ENCODE results near the gene TSPEAR. TPM values are rescaled to one million over a fixed set of nuclear protein-coding genes. Genes with fewer than 3 reads are reported as not detected.

The TSPEAR gene
- not detected for total RNA-seq
- under 1 TPM in 1 of 2 donors, not detected in 1; 0.07 TPM for polyA plus RNA-seq

DNA sequence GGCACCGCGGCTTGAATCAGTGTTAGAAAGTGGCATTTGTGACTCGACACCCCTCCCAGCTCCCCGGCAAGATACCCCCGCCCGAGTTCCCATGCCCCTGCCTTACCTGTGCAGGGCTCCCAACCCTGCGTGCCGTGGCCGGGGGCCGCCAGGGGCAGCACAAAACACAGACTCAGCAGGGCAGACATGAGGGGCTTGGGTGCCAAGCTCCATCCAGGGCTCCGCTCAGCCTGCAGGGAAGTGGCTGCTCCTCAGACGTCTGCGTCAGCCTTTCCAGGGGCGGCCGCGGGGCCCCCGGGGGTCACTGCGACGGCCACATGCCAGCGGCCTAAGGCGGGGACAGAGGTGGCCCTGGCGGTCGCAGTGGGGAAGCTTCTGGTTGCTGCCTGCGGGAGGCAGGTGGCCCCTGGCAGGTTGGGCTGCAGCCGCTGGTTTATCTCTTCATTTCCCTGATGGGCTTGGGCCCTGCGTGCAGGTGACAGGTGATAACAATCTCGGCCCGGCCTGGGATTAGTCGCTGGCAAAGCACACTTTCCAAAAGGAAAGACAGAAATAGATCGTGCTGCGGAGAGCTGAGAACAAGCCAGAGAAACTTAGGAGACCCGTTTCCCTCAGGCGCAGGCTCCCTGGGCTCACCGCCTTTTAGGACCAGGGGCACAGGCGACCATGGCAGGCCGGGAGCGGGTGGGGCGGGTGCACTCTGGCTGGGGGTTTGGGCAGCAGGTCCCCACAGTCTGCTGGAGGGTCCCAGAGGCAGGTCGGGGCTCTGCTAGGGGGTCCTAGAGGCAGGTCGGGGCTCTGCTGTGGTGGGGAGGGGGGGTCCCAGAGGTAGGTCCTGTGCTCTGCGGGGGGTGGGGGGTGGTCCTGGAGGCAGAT lies at the start of gene TSPEAR:
Gene TSPEAR, minus strand, starts transcription at position 246 of the 876 bp plus-strand sequence. Its CDS starts 58 bp downstream, at position 188.
- H3K4me1 ChIP-seq (ENCODE audit: insufficient read depth, low read length) = peaks cover 39% of the 10 kb centered on the region
- Mint-ChIP-seq H3K27me3 (peaks cover 57 to 63% of the 10 kb centered on the region in 2 donors), H3K4me3 (peak within 1 kb of the TSS in 7 of 8 donors; percentile 72 to 89 (median 81)), H3K27ac (no peak within 1 kb of the TSS), H3K4me1 (peaks cover 22 to 52% (median 37%) of the 10 kb centered on the region in 4 donors), H3K9me3 (peaks cover 0 to 5% (median 2%) of the 10 kb centered on the region in 8 donors), H3K36me3 (no peaks in the 10 kb centered on the region)
- ChIA-PET POLR2A (ENCODE audit: partially characterized antibody) (interaction anchor here (0.7 to 1.2 kb wide), 5 partner anchors 54 to 172 kb away, joined by 3 to 4 read pairs (median 3); partner anchors contain the start of gene KRTAP12-3), CTCF (ENCODE audit: partially characterized antibody) (interaction anchor here (0.7 to 0.8 kb wide), 2 partner anchors 164 to 199 kb away, joined by 3 read pairs; no protein-coding TSS in a partner anchor)
- no peaks in the 10 kb centered on the region for H3K9me3 ChIP-seq (ENCODE audit: control insufficient read depth in 1 of 2, low read length in 2 of 2)
- H3K4me3 ChIP-seq (ENCODE audit: low read length in 2 of 2) = no peak within 1 kb of the TSS
- intact Hi-C loops (cut with micrococcal nuclease) = loop anchor here (1.0 to 2.0 kb wide), 2 partner anchors 12 to 55 kb away; partner anchors contain the start of gene KRTAP12-3
- H3K36me3 ChIP-seq (ENCODE audit: insufficient read depth, low read length) = no peaks in the 10 kb centered on the region
- peaks cover 61% of the 10 kb centered on the region for H3K27me3 ChIP-seq (ENCODE audit: insufficient read depth, low read length)
- H3K27ac ChIP-seq (ENCODE audit: low read depth, low read length) = no peak within 1 kb of the TSS
- peak in 1 of 5 donors; percentile 6 for DNase-seq

DNA sequence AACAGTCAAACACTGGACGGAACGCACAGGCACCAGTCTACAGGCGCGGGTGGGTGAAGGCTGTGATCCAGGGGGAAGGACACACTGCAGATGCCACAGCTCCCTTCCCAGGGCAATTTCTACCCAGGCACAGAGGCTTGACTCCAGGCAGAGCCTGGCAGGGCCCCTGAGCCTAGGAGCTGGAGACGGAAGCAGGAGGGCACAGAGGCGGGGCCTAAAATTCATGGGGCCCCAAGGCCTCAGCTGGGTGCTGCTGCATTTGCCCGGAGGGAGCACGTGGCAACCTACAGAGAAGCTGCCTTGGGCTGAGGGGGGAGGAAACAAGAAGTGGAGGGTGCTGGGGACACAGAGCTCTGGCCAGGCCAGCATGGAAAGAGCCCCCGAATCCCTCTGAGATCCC lies 49.0 kb upstream of the TSPEAR start:
- POLR2A ChIA-PET (ENCODE audit: partially characterized antibody) = no interaction called here
- Mint-ChIP-seq H3K4me3 (no peak overlapping the region), H3K36me3 (peaks cover 0 to 1% of the 10 kb centered on the region in 2 donors), H3K27me3 (no peaks in the 10 kb centered on the region), H3K27ac (peak overlapping the region in 1 of 7 donors; percentile 22), H3K9me3 (peaks cover 0 to 2% (median 0%) of the 10 kb centered on the region in 8 donors), H3K4me1 (peaks cover 5 to 8% (median 6%) of the 10 kb centered on the region in 4 donors)
- no peaks in the 10 kb centered on the region for H3K36me3 ChIP-seq (ENCODE audit: insufficient read depth, low read length)
- intact Hi-C loops (cut with micrococcal nuclease) = no loop called here
- H3K4me1 ChIP-seq (ENCODE audit: insufficient read depth, low read length) = peaks cover 10% of the 10 kb centered on the region
- DNase-seq = no peak
- no peak overlapping the region for H3K27ac ChIP-seq (ENCODE audit: low read depth, low read length)
- CTCF ChIA-PET (ENCODE audit: partially characterized antibody) = interaction anchor here (0.8 to 1.0 kb wide), 2 partner anchors 11 to 250 kb away, joined by 3 read pairs; no protein-coding TSS in a partner anchor
- no peaks in the 10 kb centered on the region for H3K27me3 ChIP-seq (ENCODE audit: insufficient read depth, low read length)
- no peak overlapping the region for H3K4me3 ChIP-seq (ENCODE audit: low read length in 2 of 2)
- no peaks in the 10 kb centered on the region for H3K9me3 ChIP-seq (ENCODE audit: control insufficient read depth in 1 of 2, low read length in 2 of 2)

DNA sequence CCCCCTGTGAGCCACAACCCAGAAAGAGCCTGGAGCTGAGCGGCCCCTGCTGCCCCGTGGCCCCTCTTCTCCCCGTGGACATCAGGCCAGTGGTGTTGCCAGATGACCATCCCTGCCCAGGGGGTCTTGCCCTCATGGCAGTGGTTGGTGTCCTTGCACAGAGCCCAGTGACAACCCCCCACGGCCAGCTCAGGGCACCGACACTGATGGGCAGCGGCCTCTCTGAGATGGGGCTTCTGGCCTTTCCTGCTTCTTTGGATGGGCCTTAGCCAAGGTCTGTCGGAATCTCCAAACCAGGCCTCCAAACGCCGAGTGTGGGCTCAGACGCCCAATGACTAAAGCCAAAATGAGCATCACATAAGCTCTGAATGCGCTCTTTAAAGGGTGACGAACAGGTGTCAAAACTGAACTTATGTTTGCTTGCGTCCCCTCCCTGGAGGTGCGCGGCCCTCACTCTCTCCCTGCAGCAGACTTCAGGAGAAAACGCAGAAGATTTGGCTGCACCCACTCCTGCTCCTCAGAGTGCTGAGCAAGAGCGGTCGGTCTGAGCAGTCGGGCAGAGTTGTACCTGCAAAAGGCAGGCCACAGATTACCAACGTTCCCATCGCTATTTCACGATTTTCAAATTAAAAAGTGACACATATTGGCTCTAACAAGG lies 48.4 kb upstream of the TSPEAR start:
- no peaks in the 10 kb centered on the region for H3K27me3 Mint-ChIP-seq
- H3K27me3 ChIP-seq (ENCODE audit: insufficient read depth, low read length) = no peaks in the 10 kb centered on the region
- no peaks in the 10 kb centered on the region for H3K9me3 ChIP-seq (ENCODE audit: control insufficient read depth in 1 of 2, low read length in 2 of 2)
- H3K4me1 ChIP-seq (ENCODE audit: insufficient read depth, low read length) = peaks cover 3% of the 10 kb centered on the region
- ChIA-PET CTCF (ENCODE audit: partially characterized antibody) (interaction anchor here (1.0 to 1.1 kb wide), 2 partner anchors 12 to 116 kb away, joined by 3 read pairs; no protein-coding TSS in a partner anchor), POLR2A (ENCODE audit: partially characterized antibody) (no interaction called here)
- H3K4me3 ChIP-seq (ENCODE audit: low read length in 2 of 2) = no peak overlapping the region
- intact Hi-C loops (cut with micrococcal nuclease) = no loop called here
- no peak overlapping the region for H3K4me3 Mint-ChIP-seq
- no peak overlapping the region for H3K27ac Mint-ChIP-seq
- peaks cover 0 to 2% (median 0%) of the 10 kb centered on the region in 8 donors for H3K9me3 Mint-ChIP-seq
- no peak for DNase-seq
- H3K27ac ChIP-seq (ENCODE audit: low read depth, low read length) = no peak overlapping the region
- H3K4me1 Mint-ChIP-seq = peaks cover 0 to 5% (median 1%) of the 10 kb centered on the region in 4 donors
- no peaks in the 10 kb centered on the region for H3K36me3 ChIP-seq (ENCODE audit: insufficient read depth, low read length)
- no peaks in the 10 kb centered on the region for H3K36me3 Mint-ChIP-seq

DNA sequence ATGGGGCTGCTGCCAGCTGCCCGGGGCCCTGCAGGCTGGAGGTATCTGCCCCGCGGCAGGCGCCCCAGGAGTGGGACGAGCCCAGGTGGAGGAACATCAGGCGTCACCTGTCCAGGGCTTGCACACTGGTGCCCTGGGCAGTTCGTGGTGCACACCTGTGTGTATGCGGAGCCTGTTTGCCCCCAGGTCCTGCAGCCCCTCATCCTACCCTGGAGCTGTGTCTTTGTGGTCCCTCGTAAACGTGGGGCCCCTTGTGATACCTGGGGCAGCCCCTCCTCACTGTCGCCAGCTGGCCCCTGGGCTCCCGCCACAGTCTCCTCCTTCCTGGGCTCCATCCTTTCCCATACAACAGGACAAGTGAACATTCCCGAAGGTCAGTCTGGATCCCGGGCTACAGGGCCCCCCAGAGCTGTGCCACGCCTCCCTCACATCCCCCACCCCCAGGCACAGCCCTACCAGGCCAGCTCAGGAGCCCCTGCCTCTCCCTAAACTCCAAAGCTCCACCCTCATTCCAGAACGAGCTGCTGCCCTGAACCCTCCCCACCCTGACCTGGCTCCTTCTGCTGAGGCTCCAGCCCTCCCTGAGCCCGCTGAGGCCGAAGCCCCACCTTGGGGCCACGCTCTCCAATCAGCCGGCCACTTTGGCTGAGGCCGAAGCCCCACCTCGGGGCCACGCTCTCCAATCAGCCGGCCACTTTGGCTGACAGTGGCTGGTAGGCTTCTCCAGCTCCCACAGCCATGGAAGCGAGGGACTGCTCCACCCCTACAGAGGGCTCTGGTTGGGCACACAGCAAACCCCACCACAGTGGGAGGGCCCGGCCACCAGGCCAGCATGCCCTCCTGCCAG lies 47.6 kb upstream of the TSPEAR start:
- peaks cover 0 to 2% (median 0%) of the 10 kb centered on the region in 8 donors for H3K9me3 Mint-ChIP-seq
- intact Hi-C loops (cut with micrococcal nuclease) = no loop called here
- H3K27me3 Mint-ChIP-seq = no peaks in the 10 kb centered on the region
- no peak overlapping the region for H3K4me3 Mint-ChIP-seq
- DNase-seq = no peak
- POLR2A ChIA-PET (ENCODE audit: partially characterized antibody) = no interaction called here
- H3K36me3 ChIP-seq (ENCODE audit: insufficient read depth, low read length) = no peaks in the 10 kb centered on the region
- CTCF ChIA-PET (ENCODE audit: partially characterized antibody) = interaction anchor here (1.1 kb wide), 1 partner anchor 116 kb away, joined by 3 read pairs; no protein-coding TSS in a partner anchor
- no peaks in the 10 kb centered on the region for H3K27me3 ChIP-seq (ENCODE audit: insufficient read depth, low read length)
- no peak overlapping the region for H3K27ac ChIP-seq (ENCODE audit: low read depth, low read length)
- H3K9me3 ChIP-seq (ENCODE audit: control insufficient read depth in 1 of 2, low read length in 2 of 2) = no peaks in the 10 kb centered on the region
- peaks cover 0 to 5% (median 1%) of the 10 kb centered on the region in 4 donors for H3K4me1 Mint-ChIP-seq
- no peaks in the 10 kb centered on the region for H3K4me1 ChIP-seq (ENCODE audit: insufficient read depth, low read length)
- no peaks in the 10 kb centered on the region for H3K36me3 Mint-ChIP-seq
- H3K4me3 ChIP-seq (ENCODE audit: low read length in 2 of 2) = no peak overlapping the region
- no peak overlapping the region for H3K27ac Mint-ChIP-seq

DNA sequence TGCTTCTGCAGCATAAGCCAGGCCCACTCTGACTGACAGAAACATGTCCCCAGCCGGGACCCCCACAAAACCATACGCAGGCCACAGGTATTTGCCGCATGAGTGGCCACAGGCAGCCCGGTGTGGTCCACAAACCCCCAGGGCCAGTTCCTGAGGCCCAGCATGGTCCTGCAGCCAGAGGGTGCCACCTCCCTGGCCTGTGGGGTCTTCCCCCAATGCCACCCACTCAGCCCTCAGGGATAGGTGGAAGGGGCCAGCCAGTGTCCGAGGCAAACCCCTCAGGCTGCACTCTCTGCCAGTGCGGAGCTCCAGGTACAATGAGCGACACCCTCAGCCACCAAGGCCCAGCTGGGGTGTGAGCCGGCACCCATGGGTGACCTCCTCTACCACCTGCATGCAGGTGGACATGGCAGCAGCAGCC lies 46.8 kb upstream of the TSPEAR start:
- DNase-seq = no peak
- no peak overlapping the region for H3K27ac ChIP-seq (ENCODE audit: low read depth, low read length)
- H3K4me1 ChIP-seq (ENCODE audit: insufficient read depth, low read length) = no peaks in the 10 kb centered on the region
- Mint-ChIP-seq H3K4me3 (no peak overlapping the region), H3K27me3 (peaks cover 0 to 3% of the 10 kb centered on the region in 2 donors), H3K27ac (no peak overlapping the region), H3K9me3 (peaks cover 0 to 2% (median 0%) of the 10 kb centered on the region in 8 donors), H3K36me3 (no peaks in the 10 kb centered on the region), H3K4me1 (peaks cover 0 to 5% (median 1%) of the 10 kb centered on the region in 4 donors)
- no peaks in the 10 kb centered on the region for H3K9me3 ChIP-seq (ENCODE audit: control insufficient read depth in 1 of 2, low read length in 2 of 2)
- intact Hi-C loops (cut with micrococcal nuclease) = no loop called here
- H3K27me3 ChIP-seq (ENCODE audit: insufficient read depth, low read length) = no peaks in the 10 kb centered on the region
- no peaks in the 10 kb centered on the region for H3K36me3 ChIP-seq (ENCODE audit: insufficient read depth, low read length)
- ChIA-PET POLR2A (ENCODE audit: partially characterized antibody) (no interaction called here), CTCF (ENCODE audit: partially characterized antibody) (no interaction called here)
- no peak overlapping the region for H3K4me3 ChIP-seq (ENCODE audit: low read length in 2 of 2)

DNA sequence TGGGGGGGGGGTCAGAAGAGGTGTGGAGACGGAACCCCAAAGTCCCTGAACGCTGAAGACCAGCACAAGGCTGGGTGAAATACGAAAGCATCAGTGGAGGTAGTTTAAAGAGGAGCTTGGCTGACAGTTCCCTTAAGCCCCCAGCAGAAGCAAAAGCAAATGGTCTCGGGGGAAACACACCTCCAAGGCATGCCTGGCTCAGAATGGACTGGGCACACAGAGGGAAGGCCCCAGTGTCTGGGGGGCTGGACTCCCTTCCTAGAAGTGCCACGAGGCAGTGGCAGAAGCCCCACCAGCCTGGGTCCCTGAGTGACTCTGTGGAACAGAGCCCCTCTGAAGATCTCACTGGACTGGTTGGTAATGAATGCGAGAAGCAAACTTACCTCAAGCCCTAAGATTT lies 46.4 kb upstream of the TSPEAR start:
- Histone ChIP-seq H3K9me3 (ENCODE audit: control insufficient read depth in 1 of 2, low read length in 2 of 2) (no peaks in the 10 kb centered on the region), H3K4me3 (ENCODE audit: low read length in 2 of 2) (no peak overlapping the region), H3K27me3 (ENCODE audit: insufficient read depth, low read length) (no peaks in the 10 kb centered on the region), H3K4me1 (ENCODE audit: insufficient read depth, low read length) (no peaks in the 10 kb centered on the region), H3K36me3 (ENCODE audit: insufficient read depth, low read length) (no peaks in the 10 kb centered on the region), H3K27ac (ENCODE audit: low read depth, low read length) (no peak overlapping the region)
- peaks cover 0 to 2% (median 0%) of the 10 kb centered on the region in 8 donors for H3K9me3 Mint-ChIP-seq
- ChIA-PET CTCF (ENCODE audit: partially characterized antibody) (no interaction called here), POLR2A (ENCODE audit: partially characterized antibody) (no interaction called here)
- H3K27me3 Mint-ChIP-seq = peaks cover 0 to 3% of the 10 kb centered on the region in 2 donors
- no peak overlapping the region for H3K27ac Mint-ChIP-seq
- no peak overlapping the region for H3K4me3 Mint-ChIP-seq
- no peaks in the 10 kb centered on the region for H3K36me3 Mint-ChIP-seq
- intact Hi-C loops (cut with micrococcal nuclease) = no loop called here
- DNase-seq = no peak
- peaks cover 0 to 5% (median 1%) of the 10 kb centered on the region in 4 donors for H3K4me1 Mint-ChIP-seq

All from CD4-positive, alpha-beta memory T cell (primary cell).